ENCODE measurements around the gene VSIG10L.

The VSIG10L gene

GRCh38 chr19:51320280-51320657 is 21.7 kb downstream of the VSIG10L start:
- TF ChIP-seq CTCF (IDR thresholded peaks at IDR 0.05; ENCODE audit: low read depth, low read length): no peak
- no peak overlapping the region for H3K4me3 ChIP-seq (ENCODE audit: low read depth, low read length)

- H3K4me3 ChIP-seq (ENCODE audit: low read depth, low read length): no peak overlapping the region
- TF ChIP-seq CTCF (IDR thresholded peaks at IDR 0.05; ENCODE audit: low read depth, low read length): no peak
These were observed 22.2 kb downstream of the VSIG10L start for GRCh38 chr19:51319649-51320279.

GRCh38 chr19:51318687-51319648 is 23.0 kb downstream of the VSIG10L start:
- TF ChIP-seq CTCF (IDR thresholded peaks at IDR 0.05; ENCODE audit: low read depth, low read length): no peak
- H3K4me3 ChIP-seq (ENCODE audit: low read depth, low read length): no peak overlapping the region

GRCh38 chr19:51317968-51318367 is 24.0 kb downstream of the VSIG10L start:
- H3K4me3 ChIP-seq (ENCODE audit: low read depth, low read length): no peak overlapping the region
- TF ChIP-seq CTCF (IDR thresholded peaks at IDR 0.05; ENCODE audit: low read depth, low read length): no peak

DNA sequence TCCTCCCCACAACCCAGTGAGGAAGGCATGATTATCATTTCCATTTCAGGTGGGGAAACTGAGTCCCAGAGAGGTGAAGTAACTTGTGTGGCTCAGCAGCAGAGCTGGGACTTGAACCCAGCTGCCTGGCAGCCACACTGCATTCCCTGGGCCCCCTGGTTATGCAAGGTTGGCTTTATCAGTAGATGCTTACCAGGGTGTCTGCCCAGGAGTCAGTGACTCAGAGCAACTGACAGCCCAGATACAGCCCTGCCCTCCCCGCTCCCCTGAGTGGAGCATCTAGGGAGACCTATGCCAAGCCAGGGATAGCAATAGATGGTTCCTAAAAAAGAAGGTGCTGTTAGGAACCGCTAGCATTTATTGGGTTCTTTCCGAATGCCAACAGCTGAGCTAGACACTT is 24.6 kb downstream of the VSIG10L start:
- no peak overlapping the region for H3K4me3 ChIP-seq (ENCODE audit: low read depth, low read length)
- TF ChIP-seq CTCF (IDR thresholded peaks at IDR 0.05; ENCODE audit: low read depth, low read length): no peak

DNA sequence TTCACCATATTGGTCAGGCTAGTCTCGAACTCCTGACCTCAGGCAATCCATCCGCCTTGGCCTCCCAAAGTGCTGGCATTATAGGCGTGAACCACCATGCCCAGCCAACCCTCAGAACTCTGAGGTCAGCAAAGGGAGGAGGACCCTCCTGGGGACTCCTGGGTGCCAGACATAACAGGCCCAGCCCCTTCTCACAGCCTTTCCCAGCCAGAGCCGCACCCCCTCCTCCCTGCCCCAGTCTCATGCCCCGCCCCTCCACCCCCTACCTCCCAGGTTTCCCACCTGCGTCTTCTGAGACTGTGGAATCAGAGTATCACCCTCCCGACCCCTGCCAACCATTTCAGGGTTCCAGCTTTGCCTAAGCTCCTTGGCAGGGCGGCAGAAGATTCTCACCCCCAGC is 25.3 kb downstream of the VSIG10L start:
- no peak overlapping the region for H3K4me3 ChIP-seq (ENCODE audit: low read depth, low read length)
- TF ChIP-seq CTCF (IDR thresholded peaks at IDR 0.05; ENCODE audit: low read depth, low read length): no peak

All from WI38 (cell line).